Karpas-422 (cell line): ENCODE results near the gene CENPX. TPM values are rescaled to one million over a fixed set of nuclear protein-coding genes. Genes with fewer than 3 reads are reported as not detected.

Source experiments
- DNase-seq: peaks from one replicate; pipeline ENCODE4 v3.0.0-alpha.2; 2015
- H2AFZ ChIP-seq: fragments of 200-600 bp; sonication (generic); 2 replicates; pipeline ENCODE4 v1.6.1; 2014; ENCODE audit warnings: antibody characterized with exemption, low read length, mixed read lengths
- H3K27ac ChIP-seq: fragments of 200-600 bp; sonication (generic); 2 replicates; pipeline ENCODE4 v1.5.1; 2014; ENCODE audit warnings: mild to moderate bottlenecking, low read length, moderate library complexity
- H3K27me3 ChIP-seq: fragments of 200-600 bp; sonication (generic); 2 replicates; pipeline ENCODE4 v1.6.1; 2014; ENCODE audit warnings: low read length, mixed read lengths
- H3K36me3 ChIP-seq: fragments of 200-600 bp; sonication (generic); 2 replicates; pipeline ENCODE4 v1.6.1; 2014; ENCODE audit warnings: low read length, mixed read lengths; ENCODE audit not compliant: insufficient read depth
- H3K4me1 ChIP-seq: fragments of 200-600 bp; sonication (generic); 2 replicates; pipeline ENCODE4 v1.6.1; 2014; ENCODE audit warnings: mild to moderate bottlenecking, low read length, mixed read lengths
- H3K4me2 ChIP-seq: fragments of 200-600 bp; sonication (generic); 2 replicates; pipeline ENCODE4 v1.6.1; 2014; ENCODE audit warnings: low read length, low read depth, mild to moderate bottlenecking; ENCODE audit not compliant: poor library complexity, severe bottlenecking
- H3K4me3 ChIP-seq: fragments of 200-600 bp; sonication (generic); 2 replicates; pipeline ENCODE4 v1.5.1; 2014; ENCODE audit warnings: mild to moderate bottlenecking, antibody characterized with exemption, low read length, mixed read lengths
- H3K79me2 ChIP-seq: fragments of 200-600 bp; sonication (generic); 2 replicates; pipeline ENCODE4 v1.6.1; 2014; ENCODE audit warnings: mild to moderate bottlenecking, low read length, mixed read lengths
- H3K9ac ChIP-seq: fragments of 200-600 bp; sonication (generic); 2 replicates; pipeline ENCODE4 v1.6.0; 2014; ENCODE audit warnings: low read length
- H3K9me2 ChIP-seq: fragments of 200-600 bp; sonication (generic), shearing (Covaris generic); replicated peaks from 2 replicates; pipeline ENCODE4 v1.6.0; 2014; ENCODE audit warnings: mild to moderate bottlenecking, low read length, moderate library complexity; ENCODE audit not compliant: insufficient read depth
- H3K9me3 ChIP-seq: fragments of 300-700, 200-600 bp; sonication (generic); 2 replicates; pipeline ENCODE4 v1.6.1; 2014; ENCODE audit warnings: low read length, mixed read lengths
- H4K20me1 ChIP-seq: fragments of 200-600 bp; sonication (generic); 2 replicates; pipeline ENCODE4 v1.6.1; 2014; ENCODE audit warnings: mild to moderate bottlenecking, antibody characterized with exemption, low read length, low read depth; ENCODE audit not compliant: insufficient read depth
- total RNA-seq: library from RNA; depleted of rRNA; stranded (reverse); fragments of >200 nt; shearing (Covaris generic); gene quantifications from 2 replicates; pipeline ENCODE4 v1.2.3, GENCODE V29; 2014; ENCODE audit warnings: low replicate concordance

CENPX gene
- total RNA-seq, 1 experiment from 2014 or later = 51.4 TPM

GRCh38 chr17:82014971-82015310 is 7.7 kb downstream of the CENPX start:
- no peak overlapping the region for H3K27ac ChIP-seq
- H2AFZ ChIP-seq = no peak overlapping the region
- H3K79me2 ChIP-seq = no peaks in the 10 kb centered on the region
- H3K4me2 ChIP-seq = no peak overlapping the region
- H4K20me1 ChIP-seq = peaks cover 3% of the 10 kb centered on the region; the same call in 1 of the 2 replicates
- no peaks in the 10 kb centered on the region for H3K36me3 ChIP-seq
- H3K4me1 ChIP-seq = no peaks in the 10 kb centered on the region
- no peaks in the 10 kb centered on the region for H3K27me3 ChIP-seq
- no peaks in the 10 kb centered on the region for H3K9me2 ChIP-seq
- no peak for DNase-seq
- H3K9ac ChIP-seq = no peak overlapping the region
- no peaks in the 10 kb centered on the region for H3K9me3 ChIP-seq
- H3K4me3 ChIP-seq = no peak overlapping the region

GRCh38 chr17:82014432-82014831 is 8.2 kb downstream of the CENPX start:
- H4K20me1 ChIP-seq = peaks cover under 1% of the 10 kb centered on the region; the same call in 1 of the 2 replicates
- no peaks in the 10 kb centered on the region for H3K9me2 ChIP-seq
- no peak for DNase-seq
- H3K27me3 ChIP-seq = no peaks in the 10 kb centered on the region
- no peak overlapping the region for H3K4me3 ChIP-seq
- no peak overlapping the region for H2AFZ ChIP-seq
- H3K9me3 ChIP-seq = no peaks in the 10 kb centered on the region
- no peak overlapping the region for H3K4me2 ChIP-seq
- no peak overlapping the region for H3K27ac ChIP-seq
- H3K79me2 ChIP-seq = no peaks in the 10 kb centered on the region
- H3K36me3 ChIP-seq = no peaks in the 10 kb centered on the region
- H3K4me1 ChIP-seq = no peaks in the 10 kb centered on the region
- H3K9ac ChIP-seq = no peak overlapping the region

DNA sequence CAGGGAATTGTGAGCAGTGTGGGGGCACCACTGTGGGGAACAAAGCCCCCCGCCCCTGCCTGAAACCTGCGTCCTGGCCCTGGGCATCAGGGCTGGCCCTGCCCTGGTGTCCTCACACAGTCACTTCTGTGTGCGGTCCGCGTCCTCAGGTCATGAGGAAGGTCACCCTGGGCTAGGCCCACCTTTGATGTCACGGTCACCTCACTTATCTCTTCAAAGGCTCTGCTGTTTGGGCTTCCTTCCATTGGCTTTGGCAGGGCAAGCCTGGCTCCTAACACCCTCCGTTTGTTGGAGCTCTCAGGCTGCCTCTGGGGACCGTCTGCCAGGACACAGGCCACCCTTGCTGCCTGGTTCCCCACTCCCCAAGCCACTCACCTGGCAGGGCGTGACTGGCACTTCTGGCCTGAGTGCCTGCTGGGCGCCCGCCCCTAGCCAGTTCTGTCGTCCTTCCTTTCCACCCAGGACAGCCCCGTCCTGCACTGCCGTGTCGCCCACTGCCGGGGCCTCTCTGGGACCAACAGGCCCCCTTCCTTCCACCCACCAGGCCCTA is 8.8 kb downstream of the CENPX start:
- H3K36me3 ChIP-seq = no peaks in the 10 kb centered on the region
- no peaks in the 10 kb centered on the region for H3K9me3 ChIP-seq
- no peak overlapping the region for H3K4me3 ChIP-seq
- no peak overlapping the region for H2AFZ ChIP-seq
- DNase-seq = no peak
- no peaks in the 10 kb centered on the region for H3K27me3 ChIP-seq
- H3K79me2 ChIP-seq = no peaks in the 10 kb centered on the region
- H3K4me2 ChIP-seq = no peak overlapping the region
- no peak overlapping the region for H3K9ac ChIP-seq
- no peak overlapping the region for H3K27ac ChIP-seq
- no peaks in the 10 kb centered on the region for H3K4me1 ChIP-seq
- no peaks in the 10 kb centered on the region for H3K9me2 ChIP-seq
- H4K20me1 ChIP-seq = no peaks in the 10 kb centered on the region

- no peak for DNase-seq
- Histone ChIP-seq H2AFZ (no peak overlapping the region), H3K27me3 (no peaks in the 10 kb centered on the region), H3K9me3 (no peaks in the 10 kb centered on the region), H4K20me1 (no peaks in the 10 kb centered on the region), H3K27ac (no peak overlapping the region), H3K4me1 (no peaks in the 10 kb centered on the region), H3K9me2 (no peaks in the 10 kb centered on the region), H3K4me2 (no peak overlapping the region), H3K9ac (no peak overlapping the region), H3K79me2 (no peaks in the 10 kb centered on the region), H3K36me3 (no peaks in the 10 kb centered on the region), H3K4me3 (no peak overlapping the region)
These were observed 9.3 kb downstream of the CENPX start for GRCh38 chr17:82013341-82013740.

DNA sequence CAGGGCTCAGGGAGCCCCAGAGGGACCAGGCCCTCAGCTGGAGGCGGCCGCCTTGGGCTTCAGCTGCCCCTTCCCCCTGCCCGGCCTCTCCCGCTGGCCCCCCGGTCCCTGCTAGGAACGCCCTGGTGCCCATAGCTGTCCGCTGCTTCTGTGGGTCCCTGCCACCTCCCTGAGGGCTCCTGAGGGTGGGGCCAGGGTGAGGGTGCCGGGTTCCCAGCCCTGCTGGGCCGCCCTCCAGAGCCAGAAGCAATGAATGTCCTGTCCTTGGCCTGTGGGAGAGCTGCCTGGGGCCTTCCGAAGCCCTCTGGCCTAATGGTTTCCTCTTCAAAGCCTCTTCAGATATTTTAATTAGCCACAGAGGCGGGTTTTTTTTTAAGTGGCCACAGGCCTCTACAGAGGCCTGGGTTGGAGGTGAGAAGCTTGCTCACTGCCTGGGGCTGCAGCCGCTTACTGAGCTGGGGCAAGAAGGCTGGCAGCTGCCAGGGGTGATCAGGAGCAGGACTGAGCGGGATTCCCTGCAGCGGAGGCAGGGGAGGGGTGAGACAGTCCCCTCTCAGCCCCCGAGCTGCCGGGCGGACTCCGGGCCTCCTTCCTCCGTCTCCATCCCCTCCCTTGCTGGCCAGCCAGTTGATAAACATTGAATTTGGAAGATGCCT is 9.9 kb downstream of the CENPX start:
- Histone ChIP-seq H3K9me3 (no peaks in the 10 kb centered on the region), H3K27me3 (no peaks in the 10 kb centered on the region), H3K4me3 (no peak overlapping the region), H3K36me3 (no peaks in the 10 kb centered on the region), H3K4me2 (no peak overlapping the region), H3K79me2 (no peaks in the 10 kb centered on the region), H2AFZ (no peak overlapping the region), H4K20me1 (no peaks in the 10 kb centered on the region), H3K27ac (no peak overlapping the region), H3K9ac (no peak overlapping the region), H3K4me1 (no peaks in the 10 kb centered on the region), H3K9me2 (no peaks in the 10 kb centered on the region)
- DNase-seq = no peak

- Histone ChIP-seq H3K9ac (no peak overlapping the region), H3K9me3 (no peaks in the 10 kb centered on the region), H3K9me2 (no peaks in the 10 kb centered on the region), H3K4me1 (no peaks in the 10 kb centered on the region), H3K36me3 (no peaks in the 10 kb centered on the region), H3K27ac (no peak overlapping the region), H3K4me2 (no peak overlapping the region), H4K20me1 (no peaks in the 10 kb centered on the region), H3K79me2 (no peaks in the 10 kb centered on the region), H3K27me3 (no peaks in the 10 kb centered on the region), H2AFZ (no peak overlapping the region), H3K4me3 (no peak overlapping the region)
- DNase-seq = no peak
These were observed 10.4 kb downstream of the CENPX start for GRCh38 chr17:82012261-82012639.

- H3K79me2 ChIP-seq = no peaks in the 10 kb centered on the region
- no peaks in the 10 kb centered on the region for H3K4me1 ChIP-seq
- H3K4me2 ChIP-seq = no peak overlapping the region
- no peaks in the 10 kb centered on the region for H3K27me3 ChIP-seq
- H2AFZ ChIP-seq = no peak overlapping the region
- no peak overlapping the region for H3K4me3 ChIP-seq
- no peaks in the 10 kb centered on the region for H3K9me2 ChIP-seq
- H3K27ac ChIP-seq = no peak overlapping the region
- no peak for DNase-seq
- no peaks in the 10 kb centered on the region for H3K9me3 ChIP-seq
- no peaks in the 10 kb centered on the region for H3K36me3 ChIP-seq
- H4K20me1 ChIP-seq = no peaks in the 10 kb centered on the region
- no peak overlapping the region for H3K9ac ChIP-seq
These were observed 11.0 kb downstream of the CENPX start for GRCh38 chr17:82011617-82012187.

DNA sequence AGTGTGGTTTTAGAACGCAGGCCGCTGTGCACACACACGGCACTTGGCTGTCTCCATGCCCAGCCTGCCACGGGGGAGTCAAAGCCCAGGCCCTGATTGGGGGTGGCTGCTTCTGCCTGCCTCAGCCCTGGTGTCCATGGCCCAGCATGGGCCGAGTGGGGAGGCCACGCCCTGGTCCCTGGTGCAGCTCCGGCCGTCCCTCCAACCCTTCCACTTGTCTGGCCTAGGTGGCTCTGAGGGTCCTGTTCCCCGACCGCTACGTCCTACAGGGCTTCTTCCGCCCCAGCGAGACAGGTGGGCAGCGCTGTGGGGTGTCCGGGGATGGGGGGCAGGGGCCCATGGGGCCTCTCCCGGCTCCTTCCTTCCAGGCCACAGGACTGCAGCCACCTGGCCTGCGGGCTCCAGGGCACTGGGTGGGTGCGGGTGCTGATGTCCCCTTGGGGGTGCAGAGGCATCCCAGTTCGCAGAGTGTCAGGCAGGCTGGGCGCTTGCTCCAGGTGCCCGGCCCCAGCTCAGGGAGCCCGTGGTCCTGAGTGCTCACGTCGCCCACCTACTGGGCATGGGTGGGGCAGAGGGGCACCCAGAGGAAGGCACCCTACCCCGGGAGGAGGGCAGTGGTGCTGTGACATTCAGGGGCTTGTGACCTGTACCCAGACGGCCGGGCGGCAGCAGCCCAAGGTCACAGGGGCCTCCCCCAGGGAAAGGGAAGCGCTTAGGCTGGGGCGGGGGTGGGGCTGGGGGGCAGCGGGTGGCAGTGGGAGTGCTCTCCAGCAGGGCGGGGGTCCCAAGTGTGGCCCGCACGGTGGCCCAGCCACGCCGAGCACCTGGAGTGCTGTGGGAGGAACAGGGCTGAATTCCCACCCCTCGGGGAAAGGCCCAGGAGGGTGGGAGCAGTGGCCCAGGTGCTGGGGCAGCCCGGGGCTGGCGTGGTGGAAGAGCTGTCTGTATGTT is 11.8 kb downstream of the CENPX start:
- H3K79me2 ChIP-seq = no peaks in the 10 kb centered on the region
- no peaks in the 10 kb centered on the region for H3K9me2 ChIP-seq
- no peaks in the 10 kb centered on the region for H3K27me3 ChIP-seq
- no peak overlapping the region for H2AFZ ChIP-seq
- H4K20me1 ChIP-seq = no peaks in the 10 kb centered on the region
- no peaks in the 10 kb centered on the region for H3K36me3 ChIP-seq
- no peaks in the 10 kb centered on the region for H3K9me3 ChIP-seq
- H3K27ac ChIP-seq = no peak overlapping the region
- no peaks in the 10 kb centered on the region for H3K4me1 ChIP-seq
- H3K4me3 ChIP-seq = no peak overlapping the region
- DNase-seq = no peak
- no peak overlapping the region for H3K4me2 ChIP-seq
- no peak overlapping the region for H3K9ac ChIP-seq
